CMK (cell line): ENCODE data around the gene KCNH1.

Experiments used
- DNase-seq: peaks from one replicate; pipeline ENCODE4 v3.0.0-alpha.2; 2010; ENCODE audit warnings: low read depth

KCNH1 gene

GRCh38 chr1:210797422-210797821 is 336.5 kb downstream of the KCNH1 start:
- DNase-seq, result no peak

GRCh38 chr1:210796421-210796820 is 337.5 kb downstream of the KCNH1 start:
- no peak for DNase-seq

GRCh38 chr1:210794445-210794844 is 339.5 kb downstream of the KCNH1 start:
- DNase-seq, result no peak

GRCh38 chr1:210792250-210793102 is 341.5 kb downstream of the KCNH1 start:
- no peak for DNase-seq

GRCh38 chr1:210790196-210790595 is 343.8 kb downstream of the KCNH1 start:
- peak; percentile 54 for DNase-seq

- no peak for DNase-seq
These were observed 346.1 kb downstream of the KCNH1 start for GRCh38 chr1:210787800-210788199.

- DNase-seq, result no peak
These were observed 347.4 kb downstream of the KCNH1 start for GRCh38 chr1:210786546-210786945.

GRCh38 chr1:210783925-210784324 is 350.0 kb downstream of the KCNH1 start:
- no peak for DNase-seq

- no peak for DNase-seq
These were observed 352.3 kb downstream of the KCNH1 start for GRCh38 chr1:210781652-210782051.

GRCh38 chr1:210779269-210779668 is 354.7 kb downstream of the KCNH1 start:
- no peak for DNase-seq

- DNase-seq, result no peak
These were observed 356.0 kb downstream of the KCNH1 start for GRCh38 chr1:210777914-210778313.

GRCh38 chr1:210776712-210777111 is 357.2 kb downstream of the KCNH1 start:
- no peak for DNase-seq

GRCh38 chr1:210775289-210775688 is 358.7 kb downstream of the KCNH1 start:
- DNase-seq, result no peak

- DNase-seq, result no peak
These were observed 360.5 kb downstream of the KCNH1 start for GRCh38 chr1:210773450-210773849.

- no peak for DNase-seq
These were observed 362.8 kb downstream of the KCNH1 start for GRCh38 chr1:210771131-210771530.

- no peak for DNase-seq
These were observed 363.5 kb downstream of the KCNH1 start for GRCh38 chr1:210770396-210770984.

GRCh38 chr1:210769473-210769872 is 364.5 kb downstream of the KCNH1 start:
- no peak for DNase-seq

GRCh38 chr1:210764536-210764935 is 369.4 kb downstream of the KCNH1 start:
- no peak for DNase-seq

GRCh38 chr1:210758761-210759160 is 375.2 kb downstream of the KCNH1 start:
- no peak for DNase-seq

GRCh38 chr1:210758261-210758660 is 375.7 kb downstream of the KCNH1 start:
- no peak for DNase-seq

GRCh38 chr1:210757677-210758076 is 376.3 kb downstream of the KCNH1 start:
- no peak for DNase-seq

GRCh38 chr1:210755991-210756659 is 377.8 kb downstream of the KCNH1 start:
- DNase-seq, result no peak
